Measurements from ENCODE around the gene PUM2. TPM values are rescaled to one million over a fixed set of nuclear protein-coding genes. Genes with fewer than 3 reads are reported as not detected.

The PUM2 gene
- polyA plus RNA-seq, 1 donor (not counting 4 experiments of a cell fraction or from before 2014, with no cell fraction given): 47.5 TPM

- H3K4me3 ChIP-seq (ENCODE audit: control insufficient read depth in 2 of 3, extremely low read depth in 1 of 3, insufficient read depth in 2 of 3, low read depth in 1 of 3, low read length in 3 of 3): no peak overlapping the region
- H3K9me1 ChIP-seq (ENCODE audit: control insufficient read depth, extremely low read depth, insufficient read depth, low read length): no peaks in the 10 kb centered on the region
- dilution Hi-C loops (cut with MboI; ENCODE audit: extremely low pct_ligation_motif_present, low sequenced_read_pairs): no loop called here
- DNase-seq (ENCODE audit: low read depth, low spot score) (no peak), FAIRE-seq (no peak)
- H2AFZ ChIP-seq (ENCODE audit: control insufficient read depth, low read length): no peak overlapping the region
- no peak for TF ChIP-seq EZH2 (IDR thresholded peaks at IDR 0.05; ENCODE audit: low read length)
- H3K4me1 ChIP-seq (ENCODE audit: control insufficient read depth, extremely low read depth, insufficient read depth, low read length): peaks cover 20% of the 10 kb centered on the region
- H3K79me2 ChIP-seq (ENCODE audit: control insufficient read depth, insufficient read depth, low read length): no peaks in the 10 kb centered on the region
- no peaks in the 10 kb centered on the region for H3K9me3 ChIP-seq (ENCODE audit: control insufficient read depth, low read depth, low read length)
- H3K4me2 ChIP-seq (ENCODE audit: control insufficient read depth, extremely low read depth, insufficient read depth, low read depth, low read length): no peak overlapping the region
- H4K20me1 ChIP-seq (ENCODE audit: control insufficient read depth, extremely low read depth, insufficient read depth, low read length): no peaks in the 10 kb centered on the region
- H3K9ac ChIP-seq (ENCODE audit: control insufficient read depth, extremely low read depth, insufficient read depth, low read length): no peak overlapping the region
- H3K27me3 ChIP-seq (ENCODE audit: control insufficient read depth, extremely low read depth, insufficient read depth, low read length): no peaks in the 10 kb centered on the region
- no peak overlapping the region for H3K27ac ChIP-seq (ENCODE audit: control insufficient read depth, insufficient read depth, low read length)
- H3K36me3 ChIP-seq (ENCODE audit: control insufficient read depth in 2 of 2, extremely low read depth in 1 of 2, insufficient read depth in 2 of 2, low read length in 2 of 2): no peaks in the 10 kb centered on the region
Observed at GRCh38 chr2:20359096-20359495, 8.5 kb upstream of the PUM2 start.

DNA sequence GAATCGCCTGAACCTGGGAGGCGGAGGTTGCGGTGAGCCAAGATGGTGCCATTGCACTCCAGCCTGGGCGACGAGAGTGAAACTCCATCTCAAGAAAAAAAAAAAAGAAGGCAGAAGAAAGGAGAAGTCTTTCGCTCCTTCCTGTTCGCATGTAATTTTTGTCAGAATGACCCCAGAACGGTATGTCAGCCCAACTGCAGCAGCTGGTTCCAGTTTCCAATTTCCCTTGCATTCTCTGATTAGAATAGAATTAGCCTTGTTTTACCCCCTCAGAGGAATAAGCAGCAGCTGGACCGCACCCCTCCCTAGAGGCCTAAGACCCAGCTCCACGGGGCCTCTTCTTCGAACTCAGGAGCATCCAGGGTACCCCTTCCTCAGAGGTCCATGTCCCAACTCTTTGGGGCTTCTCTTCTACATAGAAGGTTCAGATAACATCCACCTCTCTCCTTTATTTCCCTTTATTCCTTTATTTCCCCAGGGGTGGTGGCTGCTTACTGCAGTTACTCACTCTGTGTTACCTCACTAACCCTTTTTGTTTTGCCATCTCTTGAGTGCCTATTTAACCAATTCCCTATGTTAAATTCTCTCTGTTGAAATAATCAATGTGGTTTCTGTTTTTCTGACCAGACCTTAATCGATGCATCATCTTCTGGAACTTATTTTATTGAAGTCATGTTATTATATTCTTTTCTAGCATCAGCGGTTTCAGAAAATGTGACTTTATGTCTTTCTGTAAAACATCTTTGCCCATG, 7.2 kb upstream of the PUM2 start:
- dilution Hi-C loops (cut with MboI; ENCODE audit: extremely low pct_ligation_motif_present, low sequenced_read_pairs): no loop called here
- no peaks in the 10 kb centered on the region for H4K20me1 ChIP-seq (ENCODE audit: control insufficient read depth, extremely low read depth, insufficient read depth, low read length)
- TF ChIP-seq EZH2 (IDR thresholded peaks at IDR 0.05; ENCODE audit: low read length): no peak
- TF ChIP-seq, protein P1, sequence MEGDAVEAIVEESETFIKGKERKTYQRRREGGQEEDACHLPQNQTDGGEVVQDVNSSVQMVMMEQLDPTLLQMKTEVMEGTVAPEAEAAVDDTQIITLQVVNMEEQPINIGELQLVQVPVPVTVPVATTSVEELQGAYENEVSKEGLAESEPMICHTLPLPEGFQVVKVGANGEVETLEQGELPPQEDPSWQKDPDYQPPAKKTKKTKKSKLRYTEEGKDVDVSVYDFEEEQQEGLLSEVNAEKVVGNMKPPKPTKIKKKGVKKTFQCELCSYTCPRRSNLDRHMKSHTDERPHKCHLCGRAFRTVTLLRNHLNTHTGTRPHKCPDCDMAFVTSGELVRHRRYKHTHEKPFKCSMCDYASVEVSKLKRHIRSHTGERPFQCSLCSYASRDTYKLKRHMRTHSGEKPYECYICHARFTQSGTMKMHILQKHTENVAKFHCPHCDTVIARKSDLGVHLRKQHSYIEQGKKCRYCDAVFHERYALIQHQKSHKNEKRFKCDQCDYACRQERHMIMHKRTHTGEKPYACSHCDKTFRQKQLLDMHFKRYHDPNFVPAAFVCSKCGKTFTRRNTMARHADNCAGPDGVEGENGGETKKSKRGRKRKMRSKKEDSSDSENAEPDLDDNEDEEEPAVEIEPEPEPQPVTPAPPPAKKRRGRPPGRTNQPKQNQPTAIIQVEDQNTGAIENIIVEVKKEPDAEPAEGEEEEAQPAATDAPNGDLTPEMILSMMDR (optimal IDR thresholded peaks at IDR 0.05 in 1 of 3, IDR thresholded peaks at IDR 0.05 in 1 of 3, conservative IDR thresholded peaks at IDR 0.05 in 1 of 3; ENCODE audit: extremely low read depth in 1 of 3, insufficient read depth in 2 of 3, low read length in 3 of 3): no peak
- no peak overlapping the region for H3K9ac ChIP-seq (ENCODE audit: control insufficient read depth, extremely low read depth, insufficient read depth, low read length)
- H3K36me3 ChIP-seq (ENCODE audit: control insufficient read depth in 2 of 2, extremely low read depth in 1 of 2, insufficient read depth in 2 of 2, low read length in 2 of 2): no peaks in the 10 kb centered on the region
- no peak overlapping the region for H3K27ac ChIP-seq (ENCODE audit: control insufficient read depth, insufficient read depth, low read length)
- no peaks in the 10 kb centered on the region for H3K79me2 ChIP-seq (ENCODE audit: control insufficient read depth, insufficient read depth, low read length)
- no peak overlapping the region for H2AFZ ChIP-seq (ENCODE audit: control insufficient read depth, low read length)
- H3K4me3 ChIP-seq (ENCODE audit: control insufficient read depth in 2 of 3, extremely low read depth in 1 of 3, insufficient read depth in 2 of 3, low read depth in 1 of 3, low read length in 3 of 3): no peak overlapping the region
- no peaks in the 10 kb centered on the region for H3K27me3 ChIP-seq (ENCODE audit: control insufficient read depth, extremely low read depth, insufficient read depth, low read length)
- peaks cover 29% of the 10 kb centered on the region for H3K4me1 ChIP-seq (ENCODE audit: control insufficient read depth, extremely low read depth, insufficient read depth, low read length)
- DNase-seq (ENCODE audit: low read depth, low spot score): no peak
- H3K9me1 ChIP-seq (ENCODE audit: control insufficient read depth, extremely low read depth, insufficient read depth, low read length): no peaks in the 10 kb centered on the region
- H3K9me3 ChIP-seq (ENCODE audit: control insufficient read depth, low read depth, low read length): no peaks in the 10 kb centered on the region
- no peak for FAIRE-seq
- no peak overlapping the region for H3K4me2 ChIP-seq (ENCODE audit: control insufficient read depth, extremely low read depth, insufficient read depth, low read depth, low read length)
